ENCODE measurements around the gene FKBP1A.
"Not testable (repeated sequence)": the region's sequence is repeated elsewhere in the genome, so short reads cannot be mapped to it uniquely, and the experiment has no call there.

Gene FKBP1A

DNA sequence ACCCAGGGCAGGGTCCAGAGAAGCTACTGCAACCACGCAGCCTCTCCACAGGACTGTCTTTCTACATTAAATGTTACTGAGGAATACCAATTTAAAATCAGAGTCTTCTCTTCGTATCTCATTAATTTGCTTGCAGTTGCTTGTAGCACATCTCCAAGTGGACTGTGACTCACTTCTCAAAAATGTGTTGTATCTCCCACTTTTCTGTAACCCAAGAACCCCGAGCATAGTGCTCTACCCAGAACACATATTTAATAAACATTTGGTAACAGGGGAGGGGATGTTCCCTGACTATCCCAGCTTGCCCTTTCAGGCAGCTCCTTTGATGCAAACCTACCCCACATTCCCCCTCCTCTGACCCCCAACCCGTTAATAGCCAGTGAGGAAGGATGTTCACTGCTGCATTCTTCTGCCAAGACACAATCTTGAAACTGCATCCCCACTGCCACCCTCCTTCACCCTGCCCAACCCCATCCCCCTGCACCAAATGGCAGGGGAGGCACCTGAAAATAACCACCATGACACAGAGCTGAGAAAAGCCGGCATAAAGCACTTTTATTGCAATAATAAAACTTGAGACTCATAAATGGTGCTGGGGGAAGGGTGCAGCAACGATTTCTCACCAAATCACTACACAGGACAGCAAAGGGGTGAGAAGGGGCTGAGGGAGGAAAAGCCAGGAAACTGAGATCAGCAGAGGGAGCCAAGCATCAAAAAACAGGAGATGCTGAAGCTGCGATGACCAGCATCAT lies 24.2 kb downstream of the FKBP1A start:
- no peak for DNase-seq (ENCODE audit: extremely low read depth in 1 of 2, low read depth in 1 of 2)

DNA sequence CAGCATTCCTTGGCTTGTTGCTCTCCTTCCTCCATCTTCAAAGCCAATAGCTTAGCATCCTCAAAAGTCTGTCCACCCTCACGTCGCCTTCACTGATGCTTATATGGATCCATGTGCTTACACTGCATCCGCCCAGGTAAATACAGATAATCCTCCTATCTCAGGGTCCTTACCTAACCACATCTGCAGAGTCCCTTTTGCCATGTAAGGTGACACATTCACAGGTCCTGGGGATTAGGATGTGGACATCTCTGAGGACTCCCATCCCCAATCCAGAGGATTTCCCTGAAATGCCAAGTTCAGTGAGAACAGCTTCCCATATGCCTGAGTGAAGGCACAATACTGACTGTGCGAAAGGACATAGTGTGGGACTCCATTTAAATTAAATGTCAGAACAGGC lies 25.4 kb downstream of the FKBP1A start:
- no peak for DNase-seq (ENCODE audit: extremely low read depth in 1 of 2, low read depth in 1 of 2)

GRCh38 chr20:1364106-1364505 lies 28.7 kb downstream of the FKBP1A start:
- DNase-seq (ENCODE audit: extremely low read depth in 1 of 2, low read depth in 1 of 2), result no peak

DNA sequence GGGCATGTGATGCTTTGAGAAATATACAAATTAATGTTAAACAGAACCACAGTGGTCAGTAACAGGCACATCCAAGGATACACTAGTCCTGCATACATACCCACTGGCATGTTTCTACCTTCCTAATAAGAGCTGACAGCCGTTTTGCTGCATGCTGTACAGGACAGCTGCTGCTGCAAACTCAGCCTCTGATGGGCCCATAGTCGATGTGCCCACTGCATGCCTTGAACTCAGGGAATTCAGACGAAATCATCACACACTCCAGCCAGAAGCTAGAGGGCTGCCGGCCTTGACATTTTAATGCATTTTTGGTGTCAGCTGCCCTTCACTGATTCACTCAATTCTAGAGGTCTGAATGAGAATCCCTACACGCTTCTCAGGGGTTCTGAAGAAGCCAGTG lies 29.3 kb downstream of the FKBP1A start:
- DNase-seq (ENCODE audit: extremely low read depth in 1 of 2, low read depth in 1 of 2), result no peak

- no peak for DNase-seq (ENCODE audit: extremely low read depth in 1 of 2, low read depth in 1 of 2)
Measured at GRCh38 chr20:1362484-1362883, 30.4 kb downstream of the FKBP1A start.

DNA sequence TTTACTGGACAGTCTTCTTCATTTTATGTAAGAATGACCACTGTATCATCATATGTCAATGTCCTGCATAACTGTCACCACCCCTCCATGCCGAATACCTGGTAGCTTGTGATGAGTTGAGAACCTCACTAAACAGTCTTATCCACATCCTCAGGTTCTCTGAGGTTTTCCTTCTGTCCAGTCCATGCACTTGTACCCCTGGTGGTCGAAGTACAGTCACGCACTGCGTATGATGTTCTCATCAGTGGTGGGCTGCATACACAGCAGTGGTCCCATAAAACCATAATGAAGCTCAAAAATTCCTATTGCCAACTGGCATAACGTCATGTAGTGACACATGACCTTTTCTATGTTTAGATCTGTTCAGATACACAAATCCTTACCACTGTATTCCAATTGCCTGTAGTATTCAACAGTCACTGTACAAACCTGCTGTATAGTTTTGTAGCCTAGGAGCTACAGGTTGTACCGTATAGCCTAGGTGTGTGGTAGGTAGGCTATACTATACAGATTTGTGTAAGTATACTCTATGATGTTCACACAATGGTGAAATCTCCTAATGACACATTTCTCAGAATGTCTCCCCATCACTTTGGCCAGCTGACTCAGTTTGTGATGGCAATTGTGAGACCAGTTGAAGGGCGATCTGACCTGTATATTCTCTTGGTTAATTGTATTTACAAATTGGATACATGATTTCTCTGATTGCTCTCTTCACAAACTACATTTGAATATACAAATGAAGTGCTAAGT lies 32.6 kb downstream of the FKBP1A start:
- no peak for DNase-seq (ENCODE audit: extremely low read depth in 1 of 2, low read depth in 1 of 2)

DNA sequence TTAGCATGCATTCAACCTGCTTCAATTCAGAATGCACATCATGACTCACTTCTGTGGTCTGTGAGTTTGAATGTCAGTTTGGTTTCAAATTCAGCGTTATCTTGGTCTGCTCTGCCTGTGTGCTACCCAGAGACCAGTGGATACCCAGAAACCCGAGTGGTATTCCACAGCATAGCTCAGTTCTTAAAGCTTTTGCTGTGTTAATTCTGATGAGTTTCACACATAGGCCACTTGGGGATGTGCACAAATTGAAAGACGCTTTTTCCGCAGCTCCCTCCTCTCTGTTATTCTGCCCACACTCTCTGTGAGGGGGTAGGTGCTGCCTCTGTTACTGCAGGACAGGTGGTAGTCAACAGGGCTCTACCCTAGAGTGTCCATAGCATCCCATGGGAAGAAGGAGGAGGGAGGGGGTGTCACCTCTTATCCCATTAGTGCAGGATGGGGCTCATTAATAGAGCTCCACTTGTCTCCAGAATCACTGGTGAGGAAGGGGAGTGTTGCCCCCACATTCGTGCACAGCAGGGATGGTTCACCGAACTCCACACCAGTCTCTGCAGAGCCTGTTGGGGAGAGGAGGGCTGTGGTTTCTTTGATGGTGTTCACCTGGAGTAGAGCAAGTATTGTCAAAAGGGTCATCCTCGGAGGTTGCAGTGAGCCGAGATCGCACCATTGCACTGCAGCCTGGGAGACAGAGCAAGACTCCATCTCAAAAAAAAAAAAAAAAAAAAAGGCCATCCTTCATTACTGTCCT lies 34.8 kb downstream of the FKBP1A start:
- no peak for DNase-seq (ENCODE audit: extremely low read depth in 1 of 2, low read depth in 1 of 2)

- DNase-seq (ENCODE audit: extremely low read depth in 1 of 2, low read depth in 1 of 2), result no peak
Measured at GRCh38 chr20:1353956-1354355, 38.9 kb downstream of the FKBP1A start.

- no peak for DNase-seq (ENCODE audit: extremely low read depth in 1 of 2, low read depth in 1 of 2)
Measured at GRCh38 chr20:1346315-1346969, 46.4 kb downstream of the FKBP1A start.

DNA sequence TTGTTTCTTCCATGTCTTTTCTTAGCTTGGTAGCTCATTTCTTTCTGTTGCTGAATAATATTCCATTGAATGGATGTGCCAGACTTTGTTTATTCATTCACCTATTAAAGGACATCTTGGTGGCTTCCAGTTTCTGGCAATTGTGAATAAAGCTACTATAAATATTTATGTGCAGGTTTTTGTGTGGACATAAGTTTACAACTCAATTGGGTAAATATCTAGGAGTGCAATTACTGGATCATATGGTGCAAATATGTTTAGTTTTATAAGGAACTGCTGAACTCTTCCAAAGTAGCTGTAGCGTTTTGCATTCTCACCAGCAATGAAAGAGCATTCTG lies 47.1 kb downstream of the FKBP1A start:
- DNase-seq (ENCODE audit: extremely low read depth in 1 of 2, low read depth in 1 of 2), result no peak

DNA sequence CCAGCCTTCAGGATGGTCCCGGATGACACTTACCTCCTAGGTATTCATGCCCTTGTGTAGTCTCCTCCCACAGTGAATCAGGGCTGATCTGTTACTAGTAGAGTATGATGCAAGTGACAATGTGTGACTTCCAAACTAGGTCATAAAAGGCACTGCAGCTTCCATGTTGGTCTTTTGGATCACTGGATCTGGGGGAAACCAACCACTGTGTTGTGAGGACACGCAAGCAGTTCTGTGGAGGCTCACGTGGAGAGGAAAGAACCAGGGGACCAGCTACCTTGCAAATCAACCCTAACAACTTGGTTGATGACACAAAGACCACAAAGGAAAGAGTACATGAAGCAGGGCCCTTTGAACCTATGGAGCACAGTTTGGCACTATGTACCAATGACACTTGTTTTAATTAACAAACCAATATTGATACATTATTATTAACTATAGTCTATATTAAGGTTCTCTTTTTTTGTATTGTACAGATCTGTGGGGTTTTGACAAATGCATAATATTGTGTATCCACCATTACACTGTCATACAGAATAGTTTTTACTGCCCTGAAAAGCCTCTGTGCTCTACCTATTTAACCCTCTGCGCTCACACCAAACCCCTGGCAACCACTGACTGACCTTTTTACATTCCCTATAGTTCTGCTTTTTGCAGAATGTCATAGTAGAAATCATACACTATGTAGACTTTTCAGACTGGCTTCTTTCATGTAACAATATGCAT lies 47.7 kb downstream of the FKBP1A start:
- no peak for DNase-seq (ENCODE audit: extremely low read depth in 1 of 2, low read depth in 1 of 2)

- DNase-seq (ENCODE audit: extremely low read depth in 1 of 2, low read depth in 1 of 2), result not testable (repeated sequence)
Measured at GRCh38 chr20:1343446-1344124, 49.3 kb downstream of the FKBP1A start.

GRCh38 chr20:1341561-1342265 lies 51.1 kb downstream of the FKBP1A start:
- DNase-seq (ENCODE audit: extremely low read depth in 1 of 2, low read depth in 1 of 2), result no peak

GRCh38 chr20:1338801-1339200 lies 54.1 kb downstream of the FKBP1A start:
- DNase-seq (ENCODE audit: extremely low read depth in 1 of 2, low read depth in 1 of 2), result no peak

- no peak for DNase-seq (ENCODE audit: extremely low read depth in 1 of 2, low read depth in 1 of 2)
Measured at GRCh38 chr20:1338096-1338495, 54.8 kb downstream of the FKBP1A start.

DNA sequence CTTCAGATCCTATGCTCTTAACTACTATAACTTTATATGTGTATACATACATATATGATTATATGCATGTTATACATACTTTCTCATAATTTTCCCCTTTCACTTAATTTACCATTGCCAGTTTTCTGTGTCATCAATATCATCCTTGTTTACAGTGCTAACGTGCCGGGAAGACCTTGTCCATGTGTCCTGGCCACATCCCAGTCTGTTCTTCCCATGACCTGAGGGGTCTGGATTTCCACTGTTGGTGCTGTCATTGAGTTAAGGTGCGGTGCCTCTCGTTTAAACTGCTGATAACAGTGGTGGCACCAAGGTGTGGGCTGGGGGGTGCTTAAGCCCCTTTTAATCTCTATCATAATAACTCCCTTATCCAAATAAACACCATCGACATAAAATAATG lies 55.4 kb downstream of the FKBP1A start:
- no peak for DNase-seq (ENCODE audit: extremely low read depth in 1 of 2, low read depth in 1 of 2)

DNA sequence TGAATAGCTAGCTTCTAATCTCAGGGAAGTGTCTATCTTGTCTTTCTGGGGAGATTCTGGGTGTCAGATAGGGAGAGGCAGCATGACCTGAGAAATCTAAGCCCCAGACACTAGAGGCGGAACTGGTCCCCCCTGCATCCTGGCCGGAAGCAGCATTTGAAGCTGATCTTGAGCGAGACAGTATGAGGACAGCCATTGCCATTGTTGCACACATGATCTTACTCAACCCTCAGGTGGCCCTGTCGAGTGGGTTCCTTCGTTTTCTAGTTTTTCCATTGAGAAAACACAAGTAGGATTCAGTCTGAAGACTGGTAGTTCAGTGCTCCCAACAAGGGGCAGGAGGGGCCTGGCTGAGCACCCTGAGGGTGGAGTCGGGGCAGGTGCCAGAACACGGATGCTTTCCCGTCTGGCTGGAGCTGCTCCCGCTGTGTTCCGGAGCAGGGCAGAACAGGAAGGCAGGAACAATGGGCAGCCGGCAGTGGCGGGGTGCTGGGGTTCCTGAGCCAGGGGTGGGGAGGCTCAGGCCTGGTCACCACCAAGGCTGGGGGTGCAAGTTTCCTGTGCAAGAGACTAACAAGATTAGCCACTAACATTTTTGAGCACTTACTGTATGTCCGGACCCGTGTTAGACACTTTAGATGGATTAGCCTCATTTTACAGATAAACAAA lies 56.0 kb downstream of the FKBP1A start:
- no peak for DNase-seq (ENCODE audit: extremely low read depth in 1 of 2, low read depth in 1 of 2)

DNA sequence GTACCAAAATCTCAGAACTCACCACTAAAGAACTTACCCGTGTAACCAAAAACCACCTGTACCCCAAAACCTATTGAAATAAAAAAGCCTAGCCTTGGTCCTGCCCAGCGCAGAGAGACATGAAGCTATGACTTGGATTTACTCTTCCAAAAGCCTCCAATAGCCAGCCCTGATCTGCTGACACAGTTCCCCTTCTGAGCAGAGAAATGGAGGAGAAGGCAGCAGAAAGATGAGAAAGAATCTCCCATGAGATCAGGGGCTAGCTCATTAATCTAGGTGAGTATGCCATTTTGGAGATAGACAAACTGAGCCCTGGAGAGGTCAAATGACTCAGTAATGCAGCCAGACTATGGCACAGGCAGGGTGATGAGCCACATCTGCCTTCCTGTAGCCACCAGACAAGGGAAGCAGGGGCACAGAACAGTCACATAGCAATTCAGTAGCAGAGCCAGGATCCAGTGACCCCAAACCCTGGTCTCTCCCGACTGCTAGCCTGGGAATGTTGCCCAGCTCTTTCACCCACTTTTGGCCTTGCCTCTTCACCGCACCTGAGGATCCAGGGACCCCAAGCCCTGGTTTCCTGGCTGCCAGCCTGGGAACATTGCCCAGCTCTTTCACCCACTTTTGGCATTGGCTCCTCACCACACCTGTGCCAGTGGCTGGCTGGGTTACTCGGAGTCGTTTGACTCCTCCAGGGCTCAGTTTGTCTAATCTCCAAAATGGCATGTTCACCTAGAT lies 56.7 kb downstream of the FKBP1A start:
- DNase-seq (ENCODE audit: extremely low read depth in 1 of 2, low read depth in 1 of 2), result no peak

Data from activated CD8-positive, alpha-beta memory T cell treated with anti-CD3 and anti-CD28 coated beads for 1 hour (primary cell).